IMR-90 (cell line): ENCODE data around the gene PCARE.

ENCODE experiments used
- CHD1 ChIP-seq: IDR thresholded peaks from 2 replicates; pipeline ENCODE4 v1.6.1; 2012; ENCODE audit warnings: low read depth, low read length, improper control_type of control experiment
- MXI1 ChIP-seq: IDR thresholded peaks from 2 replicates; pipeline ENCODE4 v1.6.1; 2012; ENCODE audit warnings: low read depth, mild to moderate bottlenecking, low read length, moderate library complexity, borderline replicate concordance
- TF ChIP-seq, protein P1 (sequence below): fragments of 150-350 bp; IDR thresholded peaks from 2 replicates; pipeline ENCODE4 v1.6.1; 2017; ENCODE audit warnings: mild to moderate bottlenecking, antibody characterized with exemption, low read length, low read depth
- TF ChIP-seq, protein P2 (sequence below): conservative IDR thresholded peaks from 2 replicates; pipeline ENCODE4 v1.5.1; 2012; ENCODE audit warnings: mild to moderate bottlenecking, low read depth, low read length, improper control_type of control experiment

- TF ChIP-seq CHD1 (no peak), MXI1 (no peak)
- TF ChIP-seq, protein P1, sequence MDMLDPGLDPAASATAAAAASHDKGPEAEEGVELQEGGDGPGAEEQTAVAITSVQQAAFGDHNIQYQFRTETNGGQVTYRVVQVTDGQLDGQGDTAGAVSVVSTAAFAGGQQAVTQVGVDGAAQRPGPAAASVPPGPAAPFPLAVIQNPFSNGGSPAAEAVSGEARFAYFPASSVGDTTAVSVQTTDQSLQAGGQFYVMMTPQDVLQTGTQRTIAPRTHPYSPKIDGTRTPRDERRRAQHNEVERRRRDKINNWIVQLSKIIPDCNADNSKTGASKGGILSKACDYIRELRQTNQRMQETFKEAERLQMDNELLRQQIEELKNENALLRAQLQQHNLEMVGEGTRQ: no peak
- TF ChIP-seq, protein P2, sequence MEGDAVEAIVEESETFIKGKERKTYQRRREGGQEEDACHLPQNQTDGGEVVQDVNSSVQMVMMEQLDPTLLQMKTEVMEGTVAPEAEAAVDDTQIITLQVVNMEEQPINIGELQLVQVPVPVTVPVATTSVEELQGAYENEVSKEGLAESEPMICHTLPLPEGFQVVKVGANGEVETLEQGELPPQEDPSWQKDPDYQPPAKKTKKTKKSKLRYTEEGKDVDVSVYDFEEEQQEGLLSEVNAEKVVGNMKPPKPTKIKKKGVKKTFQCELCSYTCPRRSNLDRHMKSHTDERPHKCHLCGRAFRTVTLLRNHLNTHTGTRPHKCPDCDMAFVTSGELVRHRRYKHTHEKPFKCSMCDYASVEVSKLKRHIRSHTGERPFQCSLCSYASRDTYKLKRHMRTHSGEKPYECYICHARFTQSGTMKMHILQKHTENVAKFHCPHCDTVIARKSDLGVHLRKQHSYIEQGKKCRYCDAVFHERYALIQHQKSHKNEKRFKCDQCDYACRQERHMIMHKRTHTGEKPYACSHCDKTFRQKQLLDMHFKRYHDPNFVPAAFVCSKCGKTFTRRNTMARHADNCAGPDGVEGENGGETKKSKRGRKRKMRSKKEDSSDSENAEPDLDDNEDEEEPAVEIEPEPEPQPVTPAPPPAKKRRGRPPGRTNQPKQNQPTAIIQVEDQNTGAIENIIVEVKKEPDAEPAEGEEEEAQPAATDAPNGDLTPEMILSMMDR: no peak
Measured at GRCh38 chr2:29063056-29063455, 11.3 kb downstream of the PCARE start.
